Mucosa of descending colon (tissue), 3 donors: ENCODE results near the gene LINGO1. TPM values are rescaled to one million over a fixed set of nuclear protein-coding genes. Genes with fewer than 3 reads are reported as not detected.

Experiments used
- ATAC-seq: fragments of 200-7000 bp; cut with Tn5 transposase; one replicate; pipeline ENCODE4 v1.9.1; 2020; ENCODE audit warnings: mild to moderate bottlenecking, moderate library complexity
- DNase-seq, 3 donors: peaks; one replicate each; pipeline ENCODE4 v3.0.0-alpha.2; 2020
- H3K36me3 ChIP-seq: fragments of 200-600 bp; one replicate; pipeline ENCODE4 v1.8.0; 2021; ENCODE audit warnings: low read depth, mild to moderate bottlenecking
- H3K4me1 ChIP-seq: fragments of 200-600 bp; one replicate; pipeline ENCODE4 v1.8.0; 2021; ENCODE audit warnings: low read depth, mild to moderate bottlenecking
- H3K4me3 ChIP-seq: fragments of 200-600 bp; one replicate; pipeline ENCODE4 v1.8.0; 2021; ENCODE audit warnings: mild to moderate bottlenecking
- H3K9me3 ChIP-seq: fragments of 200-600 bp; one replicate; pipeline ENCODE4 v1.8.0; 2021; ENCODE audit warnings: mild to moderate bottlenecking
- intact Hi-C, 2 donors: fragments of 100-400 bp; cut with DNase I in 1 of 2; cut with micrococcal nuclease in 1 of 2; formaldehyde crosslinking; loops; one replicate each; pipeline versions ENCODE4 v1.11.0 to v1.11.1; 2022; cut with DNase I, micrococcal nuclease
- total RNA-seq, 3 donors: library from RNA; stranded (reverse); fragmentation: NEBNext Ultra II Directional in 2 of 3; extraction: Animal tissue kit (Norgen Biotek cat#: 25700) in 2 of 3; gene quantifications; one replicate each; pipeline versions ENCODE4 v1.2.1 to v1.2.4, GENCODE V29; 2021 to 2023
- TF ChIP-seq, protein P1 (sequence below): fragments of 200-600 bp; IDR thresholded peaks from one replicate; pipeline ENCODE4 v1.8.0; 2022; ENCODE audit warnings: antibody characterized with exemption, mild to moderate bottlenecking
- donor health status: DM: no; HTN: no; CAD: no; lungs with moderate emphysema.
- donor health status: DM: no; HTN: no; CAD: no.
- donor health status: DM: no; HTN: yes; CAD: no.

LINGO1 gene
- total RNA-seq, 3 donors from 2014 or later: 1.8 to 2.6 (median 1.9) TPM

DNA sequence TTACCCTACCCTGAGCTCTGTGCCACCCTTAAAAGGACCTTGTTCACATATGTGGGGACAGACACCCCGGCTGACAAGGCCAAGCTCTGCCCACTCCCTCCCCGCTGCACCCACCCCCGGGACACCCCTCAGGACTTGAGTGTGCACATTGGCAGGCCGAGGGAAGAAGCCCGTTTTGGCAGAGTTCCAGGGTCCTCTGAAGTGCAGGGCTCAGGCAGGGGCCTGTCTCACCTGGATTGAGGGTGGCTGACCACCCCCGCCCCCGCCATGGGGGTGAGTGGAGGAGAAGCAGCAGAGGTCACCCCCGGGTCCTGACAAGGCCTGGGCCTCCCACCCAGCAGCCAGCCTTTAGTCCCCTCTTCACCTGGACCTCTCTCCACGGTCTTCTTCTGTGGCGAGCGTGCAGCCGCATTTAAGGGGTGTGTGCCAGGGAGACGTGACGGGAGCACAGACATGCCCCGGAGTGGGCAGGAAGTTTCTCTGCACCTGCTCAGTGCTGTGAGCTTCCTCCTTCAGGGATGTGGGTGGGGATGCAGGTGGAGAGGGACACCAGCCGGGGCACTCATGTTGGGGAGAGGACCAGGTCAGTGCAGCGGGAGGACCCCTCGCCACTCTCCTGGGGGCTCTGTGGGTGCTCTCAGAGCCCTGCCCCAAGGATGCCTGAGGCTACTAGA is 50.7 kb downstream of the LINGO1 start:
- DNase-seq (peak in 1 of 3 donors; percentile 47), ATAC-seq (peak; percentile 82)
- no peak overlapping the region for H3K4me3 ChIP-seq
- intact Hi-C loops: no loop called here
- H3K4me1 ChIP-seq: peaks cover 9% of the 10 kb centered on the region
- H3K36me3 ChIP-seq: no peaks in the 10 kb centered on the region
- H3K9me3 ChIP-seq: no peaks in the 10 kb centered on the region
- TF ChIP-seq, protein P1, sequence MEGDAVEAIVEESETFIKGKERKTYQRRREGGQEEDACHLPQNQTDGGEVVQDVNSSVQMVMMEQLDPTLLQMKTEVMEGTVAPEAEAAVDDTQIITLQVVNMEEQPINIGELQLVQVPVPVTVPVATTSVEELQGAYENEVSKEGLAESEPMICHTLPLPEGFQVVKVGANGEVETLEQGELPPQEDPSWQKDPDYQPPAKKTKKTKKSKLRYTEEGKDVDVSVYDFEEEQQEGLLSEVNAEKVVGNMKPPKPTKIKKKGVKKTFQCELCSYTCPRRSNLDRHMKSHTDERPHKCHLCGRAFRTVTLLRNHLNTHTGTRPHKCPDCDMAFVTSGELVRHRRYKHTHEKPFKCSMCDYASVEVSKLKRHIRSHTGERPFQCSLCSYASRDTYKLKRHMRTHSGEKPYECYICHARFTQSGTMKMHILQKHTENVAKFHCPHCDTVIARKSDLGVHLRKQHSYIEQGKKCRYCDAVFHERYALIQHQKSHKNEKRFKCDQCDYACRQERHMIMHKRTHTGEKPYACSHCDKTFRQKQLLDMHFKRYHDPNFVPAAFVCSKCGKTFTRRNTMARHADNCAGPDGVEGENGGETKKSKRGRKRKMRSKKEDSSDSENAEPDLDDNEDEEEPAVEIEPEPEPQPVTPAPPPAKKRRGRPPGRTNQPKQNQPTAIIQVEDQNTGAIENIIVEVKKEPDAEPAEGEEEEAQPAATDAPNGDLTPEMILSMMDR: no peak

DNA sequence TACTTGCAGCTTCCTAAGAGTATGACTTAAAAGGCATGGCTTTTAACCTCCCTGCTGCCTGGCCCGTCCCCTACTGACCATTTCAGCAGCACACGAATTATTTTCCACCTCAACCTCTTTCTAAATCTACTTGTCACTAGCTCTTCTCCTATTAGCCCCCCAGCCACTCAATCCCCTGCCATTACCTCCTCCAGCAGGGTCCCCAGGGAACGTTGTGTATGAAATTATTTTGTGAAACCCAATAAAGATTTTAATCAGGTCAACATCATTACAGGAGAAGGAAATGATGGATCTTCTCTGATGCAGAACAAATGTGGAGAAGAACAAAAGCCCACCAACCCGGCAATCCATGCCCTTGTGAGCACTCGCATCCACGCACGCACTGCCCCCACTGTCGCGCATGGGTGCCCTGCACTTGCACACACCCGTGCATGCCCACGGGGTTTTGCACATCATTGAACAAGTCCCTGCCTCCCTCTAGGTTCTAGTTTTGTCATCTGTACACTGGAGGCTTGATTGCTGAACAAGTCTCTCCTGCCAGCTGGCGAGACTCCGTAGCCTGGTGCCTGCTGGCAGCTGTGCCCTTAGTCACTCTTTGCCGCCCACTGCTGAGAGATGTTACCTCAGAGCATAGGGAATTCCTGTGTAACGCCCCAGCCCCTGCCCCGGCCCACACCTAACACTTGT is 51.6 kb downstream of the LINGO1 start:
- H3K4me3 ChIP-seq: no peak overlapping the region
- TF ChIP-seq, protein P1: no peak
- no peaks in the 10 kb centered on the region for H3K9me3 ChIP-seq
- no peaks in the 10 kb centered on the region for H3K36me3 ChIP-seq
- intact Hi-C loops: no loop called here
- no peak for ATAC-seq
- peaks cover 9% of the 10 kb centered on the region for H3K4me1 ChIP-seq
- DNase-seq: no peak

DNA sequence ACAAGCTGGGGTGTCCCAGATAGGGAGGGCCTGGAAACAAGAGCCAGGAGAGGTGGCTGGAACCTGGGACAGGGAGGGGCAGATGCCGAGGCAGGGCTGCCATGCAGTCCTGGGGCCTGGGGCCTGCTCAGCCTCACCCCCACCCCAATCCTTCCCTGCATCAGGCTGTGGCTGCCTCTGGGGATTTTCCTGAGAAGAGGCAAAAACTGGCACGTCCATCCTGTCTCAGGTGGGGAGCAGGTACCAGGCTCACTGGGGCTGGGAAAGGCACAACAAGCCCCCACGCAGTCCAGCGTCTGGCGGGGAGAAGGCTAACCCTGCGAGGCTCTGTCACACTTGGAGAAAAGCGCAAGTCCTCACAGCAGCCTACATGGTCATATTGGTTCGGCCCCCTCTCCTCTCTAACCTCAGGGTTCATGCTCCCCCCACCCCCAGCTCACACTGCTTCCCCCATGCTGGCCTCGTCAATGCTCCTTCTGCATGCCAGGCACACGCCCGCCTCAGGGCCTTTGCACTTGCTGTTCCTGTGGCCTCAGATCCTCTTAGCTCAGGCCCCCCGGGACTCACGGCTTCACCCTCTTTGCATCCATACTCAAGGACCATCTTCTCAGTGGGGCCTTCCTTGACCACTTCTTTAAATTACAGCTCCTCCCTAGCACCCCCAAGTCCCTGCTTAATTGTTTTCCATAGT is 53.1 kb downstream of the LINGO1 start:
- Histone ChIP-seq H3K4me1 (peaks cover 9% of the 10 kb centered on the region), H3K9me3 (no peaks in the 10 kb centered on the region), H3K4me3 (no peak overlapping the region), H3K36me3 (no peaks in the 10 kb centered on the region)
- intact Hi-C loops: no loop called here
- ATAC-seq (no peak), DNase-seq (no peak)
- TF ChIP-seq, protein P1: no peak

DNA sequence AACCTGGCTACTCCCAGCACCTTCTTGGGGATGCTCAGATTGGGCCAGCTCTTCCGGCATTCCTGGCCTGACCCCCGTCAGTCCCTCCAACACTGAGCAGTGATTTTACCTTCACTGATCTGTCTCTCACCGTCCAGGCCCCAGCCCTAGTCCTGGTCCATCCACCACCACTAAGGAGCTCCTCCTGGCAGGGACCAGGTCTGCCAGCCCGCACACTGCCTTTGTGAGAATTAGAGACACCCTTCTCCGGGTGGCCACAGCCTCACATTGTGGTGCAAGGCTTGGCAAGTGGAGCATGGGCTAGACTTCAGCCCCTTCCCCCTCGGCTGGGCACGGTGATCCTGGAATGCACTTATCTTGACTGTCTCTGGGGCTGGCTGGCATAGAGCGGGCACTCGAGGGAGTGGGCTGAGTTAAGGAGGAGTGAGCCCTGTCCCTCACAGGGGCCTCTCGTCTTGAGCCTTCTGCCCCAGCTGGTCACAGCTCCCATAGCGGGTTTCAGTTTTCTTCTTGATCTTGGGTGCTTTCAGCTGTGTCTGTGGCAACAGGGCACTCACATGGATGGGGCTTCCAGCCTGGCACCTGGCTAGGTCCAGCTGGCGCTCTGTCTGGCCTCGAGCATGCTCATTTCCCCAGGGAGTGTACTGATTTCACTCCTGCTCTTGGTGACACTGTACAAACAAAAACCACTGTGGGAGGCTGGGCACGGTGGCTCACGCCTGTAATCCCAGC is 53.9 kb downstream of the LINGO1 start:
- TF ChIP-seq, protein P1: no peak
- no peak for ATAC-seq
- Histone ChIP-seq H3K4me3 (no peak overlapping the region), H3K36me3 (no peaks in the 10 kb centered on the region), H3K9me3 (no peaks in the 10 kb centered on the region), H3K4me1 (peaks cover 9% of the 10 kb centered on the region)
- intact Hi-C loops: no loop called here
- DNase-seq: no peak

DNA sequence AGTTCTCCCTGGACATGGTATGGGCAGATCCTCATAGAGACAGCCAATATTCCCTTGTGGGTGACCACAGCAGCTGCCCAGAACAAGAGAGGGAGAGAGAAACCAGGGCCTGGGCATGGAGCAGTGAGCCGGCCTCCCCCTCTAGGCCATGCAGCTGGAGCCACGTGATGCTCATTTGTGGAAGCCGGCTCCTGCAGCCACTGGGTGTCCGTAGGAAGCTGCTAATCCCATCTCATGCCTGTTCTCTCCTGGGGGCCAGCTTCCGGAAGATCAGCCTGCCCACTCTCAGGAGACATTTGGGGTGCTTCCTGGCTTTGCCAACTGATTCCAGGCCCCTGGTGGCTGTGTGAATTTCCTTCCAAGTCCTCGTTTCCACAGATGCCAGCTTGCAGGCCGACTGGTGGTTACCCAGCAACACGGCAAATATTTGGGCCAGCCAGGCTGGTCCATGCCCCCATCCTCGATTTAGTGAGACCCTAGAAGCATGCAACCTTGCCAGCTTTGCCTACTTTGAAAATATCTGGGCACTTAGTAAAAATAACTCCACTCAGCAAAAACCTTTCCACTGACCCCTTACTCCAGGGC is 55.3 kb downstream of the LINGO1 start:
- H3K36me3 ChIP-seq: no peaks in the 10 kb centered on the region
- no peaks in the 10 kb centered on the region for H3K9me3 ChIP-seq
- TF ChIP-seq, protein P1: no peak
- DNase-seq (peak in 1 of 3 donors; percentile 27), ATAC-seq (no peak)
- peaks cover 6% of the 10 kb centered on the region for H3K4me1 ChIP-seq
- intact Hi-C loops: no loop called here
- no peak overlapping the region for H3K4me3 ChIP-seq
